GM18907 (cell line): ENCODE results near the gene LTA.
"Not testable (repeated sequence)": the region's sequence is repeated elsewhere in the genome, so short reads cannot be mapped to it uniquely, and the experiment has no call there.

Experiments used
- ATAC-seq: cut with Tn5 transposase; IDR thresholded peaks from one replicate; pipeline ENCODE4 v1.9.1; 2021; ENCODE audit warnings: mild to moderate bottlenecking, moderate library complexity; ENCODE audit not compliant: unreplicated experiment

Gene LTA

DNA sequence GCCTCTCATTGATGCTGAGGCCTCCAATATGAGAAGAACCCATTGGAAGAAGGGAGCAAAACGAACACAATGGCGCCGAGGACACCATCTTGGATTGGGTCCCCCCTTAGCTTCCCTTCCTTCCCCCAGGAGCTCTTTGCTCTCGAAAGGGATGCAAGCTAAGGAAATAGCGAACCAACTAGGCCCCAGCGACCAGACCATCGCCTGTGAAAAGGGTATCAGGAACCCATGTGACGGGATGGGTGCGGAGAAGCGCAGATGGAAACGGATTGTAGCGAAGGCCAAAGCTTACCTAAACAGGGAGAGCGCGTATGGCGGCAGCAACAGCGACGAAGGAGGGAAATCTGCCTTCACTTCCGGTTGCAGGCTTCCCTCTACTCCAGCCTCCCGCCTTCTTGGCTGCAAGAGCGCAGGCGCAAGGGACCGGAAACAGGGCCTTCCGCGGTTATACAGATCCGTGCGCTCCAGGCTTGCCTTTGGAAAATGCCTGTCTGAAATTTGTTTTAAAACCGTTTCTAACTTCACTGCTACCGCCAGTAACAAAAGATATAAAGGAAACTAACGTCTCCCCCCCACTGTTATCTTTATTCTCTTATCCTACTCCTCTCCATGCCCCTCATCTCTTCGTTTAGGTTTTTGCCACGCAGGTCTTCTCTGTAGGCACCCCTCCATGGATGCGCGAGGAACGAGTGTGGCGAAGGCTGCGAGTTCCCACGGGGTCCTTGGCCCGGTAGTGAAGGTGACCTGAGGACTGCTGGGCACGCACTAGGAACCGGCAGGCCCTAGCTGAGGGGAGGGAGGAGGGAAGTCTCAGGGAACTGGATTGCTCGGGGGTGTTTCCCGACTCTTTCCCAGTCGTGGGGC, 30.2 kb upstream of the LTA start, which contains the start of gene DDX39B:
Gene DDX39B, minus strand, starts transcription at position 346 of the 864 bp plus-strand sequence. CDS start 1,471 bp downstream, outside the sequence.
- ATAC-seq: peak; percentile 73

DNA sequence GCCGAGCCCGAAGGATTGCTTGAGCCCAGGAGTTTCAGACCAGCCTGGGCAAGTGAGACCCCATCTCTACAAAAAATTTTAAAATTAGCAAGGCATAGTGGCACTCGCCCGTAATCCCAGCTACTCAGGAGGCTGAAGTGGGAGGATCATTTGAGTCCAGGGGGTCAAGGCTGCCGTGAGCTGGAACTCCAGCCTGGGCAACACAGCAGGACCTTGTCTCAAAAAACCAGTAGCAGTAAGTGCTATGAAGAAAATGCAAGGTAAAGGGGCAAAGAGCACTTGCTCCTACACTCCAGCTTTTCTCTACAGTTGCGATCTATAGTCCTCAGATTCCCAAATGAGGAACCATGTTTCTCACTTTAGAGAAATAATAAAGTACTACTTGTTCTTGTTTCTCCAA, 28.4 kb upstream of the LTA start:
- no peak for ATAC-seq

DNA sequence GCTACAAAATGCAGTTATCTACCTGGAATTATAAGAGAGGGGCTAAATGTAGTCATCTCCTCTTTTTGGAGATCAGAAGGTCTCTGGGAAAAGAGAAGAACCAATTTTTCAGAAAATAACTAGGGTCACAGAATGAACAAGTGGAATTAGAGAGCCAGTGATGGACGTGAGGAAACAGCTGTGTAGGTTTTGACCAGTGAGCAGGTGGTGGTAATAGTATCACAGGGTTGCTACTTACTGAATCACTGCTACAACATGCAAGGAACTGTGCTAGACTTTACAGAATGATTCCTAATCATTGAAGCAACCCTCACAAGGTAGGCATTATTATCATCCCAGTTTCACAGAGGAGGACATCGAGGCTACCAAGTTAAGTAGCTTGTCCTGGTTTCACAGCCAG, 27.4 kb upstream of the LTA start:
- ATAC-seq: no peak

DNA sequence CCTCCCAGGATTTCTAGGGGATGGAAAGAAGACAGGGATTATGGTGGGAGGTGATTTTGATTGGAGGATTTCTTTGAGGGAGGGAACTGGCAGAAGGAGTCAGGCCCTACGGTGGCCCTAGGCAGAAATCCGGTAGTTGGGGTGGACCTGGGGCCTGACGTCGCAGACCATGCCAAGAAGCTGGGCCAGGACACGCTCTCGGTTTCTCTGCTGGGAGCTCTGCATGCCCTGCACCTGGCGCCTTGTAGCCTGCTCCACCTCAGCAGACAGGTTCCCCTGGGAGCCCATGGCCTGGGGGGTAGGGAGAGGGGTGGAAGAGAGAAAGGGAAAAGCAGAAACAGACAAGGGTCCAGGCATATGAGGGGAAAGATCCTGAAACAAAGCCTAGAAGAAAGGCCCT, 26.8 kb upstream of the LTA start:
- no peak for ATAC-seq

DNA sequence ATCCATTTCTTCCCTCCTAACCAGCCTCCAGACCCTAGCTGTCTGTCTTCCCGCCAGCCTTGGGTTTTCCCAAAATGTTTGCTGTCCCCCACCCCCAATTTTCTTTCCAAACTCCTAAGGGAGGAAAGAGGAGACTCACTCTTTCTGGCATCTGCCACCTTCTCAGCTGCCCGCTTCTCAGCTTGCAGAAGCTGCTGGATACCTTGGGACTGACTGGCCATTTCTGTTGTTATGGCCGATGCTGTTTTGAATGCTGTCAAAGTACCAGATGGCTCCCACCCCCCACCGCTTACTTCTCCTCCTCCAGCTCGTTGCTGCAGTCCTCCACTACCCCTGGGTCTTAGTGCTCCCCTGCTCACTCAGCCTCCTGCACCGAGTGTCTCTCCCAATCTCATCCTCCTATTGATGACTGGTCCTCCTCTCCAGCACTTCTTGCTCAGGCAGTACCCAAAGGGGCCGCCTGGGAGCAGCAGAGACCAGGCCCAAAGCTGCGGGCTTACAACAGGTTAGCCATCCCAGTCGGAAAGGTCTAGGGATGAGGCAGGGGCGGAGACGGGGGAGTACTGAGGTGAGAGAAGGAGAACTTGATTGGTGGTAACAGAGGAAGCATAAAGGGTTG, 25.6 kb upstream of the LTA start, which contains the start of gene ATP6V1G2:
Gene ATP6V1G2, minus strand, starts transcription at position 270 of the 619 bp plus-strand sequence. Its CDS starts 49 bp downstream, at position 221.
- peak; percentile 51 for ATAC-seq

DNA sequence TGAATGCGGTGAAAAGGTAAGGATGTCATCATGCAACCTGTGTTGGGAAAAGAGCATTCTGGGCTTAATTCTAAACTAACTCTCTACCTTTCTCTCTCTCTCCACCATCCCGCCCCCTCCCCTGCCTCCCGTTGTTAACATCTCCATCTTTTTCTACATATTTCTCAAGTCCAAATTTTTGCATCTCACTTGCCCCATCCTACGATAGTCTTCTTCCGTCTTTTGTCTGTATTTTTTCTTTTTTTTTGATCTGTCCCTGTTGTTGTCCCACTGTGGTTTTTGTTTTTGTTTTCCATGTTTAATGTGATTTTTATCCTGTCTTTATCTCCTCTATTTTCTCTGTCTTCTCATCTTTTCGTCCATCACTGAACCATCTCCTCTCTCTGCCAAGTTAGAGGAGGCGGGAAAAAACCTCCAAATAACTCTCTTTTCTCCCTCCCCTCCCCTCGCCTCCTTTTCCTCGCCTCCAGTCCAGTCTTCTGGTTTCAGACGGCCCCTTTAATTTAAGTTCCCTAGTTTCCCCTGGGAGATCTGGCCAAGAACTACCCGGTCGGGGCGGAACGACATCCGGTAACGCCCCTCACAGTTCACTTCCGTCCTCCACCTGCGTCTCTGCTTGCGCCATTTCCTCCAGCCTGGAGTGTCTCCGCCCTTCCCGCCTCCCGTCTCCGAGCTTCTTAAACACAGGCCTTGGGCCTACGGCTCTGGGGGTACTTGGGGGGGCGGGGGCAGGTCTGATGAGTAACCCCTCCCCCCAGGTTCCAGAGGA, 24.9 kb upstream of the LTA start, which contains the start of gene NFKBIL1:
Gene NFKBIL1, plus strand, starts transcription at position 651 of the 769 bp plus-strand sequence. Its CDS starts 87 bp downstream, at position 738.
- peak; percentile 63 for ATAC-seq

DNA sequence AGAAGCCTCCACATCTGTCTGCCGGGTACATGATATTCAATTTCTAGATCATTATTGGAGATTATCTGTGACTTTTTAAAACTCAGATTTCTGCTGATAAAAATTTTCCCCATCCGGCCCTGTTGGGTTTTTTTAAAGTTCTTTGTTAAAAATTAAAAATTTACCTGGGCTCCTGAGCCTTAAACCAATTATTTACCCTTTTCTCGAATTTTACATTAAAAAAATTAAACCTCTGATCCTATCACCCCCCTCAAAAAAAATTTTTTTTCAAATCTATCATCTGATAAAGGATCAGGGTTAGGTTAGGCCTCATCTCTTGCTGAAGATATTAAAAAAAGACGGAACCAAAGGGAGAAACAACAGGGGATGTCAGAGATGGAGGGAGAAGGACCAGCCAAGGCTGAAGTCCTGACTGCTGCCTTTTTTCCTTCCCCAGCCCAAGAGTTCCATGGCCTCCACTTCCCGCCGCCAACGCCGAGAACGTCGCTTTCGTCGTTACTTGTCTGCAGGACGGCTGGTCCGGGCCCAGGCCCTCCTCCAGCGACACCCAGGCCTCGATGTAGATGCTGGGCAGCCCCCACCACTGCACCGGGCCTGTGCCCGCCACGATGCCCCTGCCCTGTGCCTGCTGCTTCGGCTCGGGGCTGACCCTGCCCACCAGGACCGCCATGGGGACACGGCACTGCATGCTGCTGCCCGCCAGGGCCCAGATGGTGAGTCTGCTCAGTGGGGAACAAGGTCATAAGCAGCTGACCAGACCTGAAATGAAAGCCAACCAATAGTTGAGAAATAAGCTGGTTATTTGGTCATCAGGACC, 24.2 kb upstream of the LTA start:
- ATAC-seq: no peak

DNA sequence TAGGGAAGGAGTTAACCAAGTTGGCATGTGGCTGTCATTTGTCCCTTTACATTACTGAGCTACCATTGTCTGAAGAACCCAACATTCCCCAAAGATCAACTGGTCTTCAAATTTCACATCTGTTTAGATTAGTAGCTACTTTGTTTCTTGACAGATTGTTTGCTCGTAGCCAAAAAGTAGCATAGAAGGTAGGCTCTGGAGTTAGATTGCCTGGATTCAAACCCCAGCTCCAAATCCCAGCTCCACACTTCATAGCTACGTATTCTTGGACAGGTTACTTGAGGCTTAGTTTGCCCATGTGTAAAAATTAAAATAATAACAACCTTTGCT, 23.6 kb upstream of the LTA start:
- ATAC-seq: no peak

DNA sequence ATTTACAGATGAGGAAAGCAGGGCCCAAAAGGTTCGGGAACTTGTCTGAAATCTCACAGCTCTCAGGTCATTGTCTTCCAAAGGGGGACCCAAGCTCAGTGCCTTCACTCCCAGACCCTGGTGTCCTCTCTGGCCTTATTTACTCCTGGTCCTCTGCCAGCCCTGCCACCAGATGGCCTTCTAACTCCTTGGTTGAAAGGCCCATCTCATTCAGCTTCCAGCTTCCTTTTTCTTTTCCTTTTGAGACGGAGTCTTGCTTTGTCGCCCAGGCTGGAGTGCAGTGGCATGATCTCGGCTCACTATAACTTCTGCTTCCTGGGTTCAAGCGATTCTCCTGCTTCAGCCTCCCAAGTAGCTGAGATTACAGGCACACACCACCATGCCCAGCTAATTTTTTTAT, 20.7 kb upstream of the LTA start:
- not testable (repeated sequence) for ATAC-seq

DNA sequence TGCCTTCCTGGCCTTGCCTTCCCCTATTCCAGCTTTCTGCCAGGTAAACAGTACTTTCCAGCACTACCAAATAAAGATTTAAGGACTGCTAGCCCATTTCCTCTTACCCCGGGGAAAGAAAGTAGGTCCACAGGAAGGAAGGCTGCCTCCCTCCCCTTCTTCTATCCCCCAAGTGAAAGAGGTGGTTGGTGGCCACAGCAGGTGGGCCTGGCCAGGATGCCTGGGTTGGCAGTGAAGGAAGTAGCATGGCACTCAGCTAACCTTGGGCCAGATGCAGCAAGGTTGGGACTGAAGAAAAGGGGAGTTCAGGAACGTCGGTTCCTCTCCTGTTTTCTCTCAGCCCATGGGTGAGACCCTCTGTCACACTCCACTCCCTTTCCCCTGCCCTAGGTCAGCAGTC, 15.8 kb upstream of the LTA start:
- ATAC-seq: no peak

DNA sequence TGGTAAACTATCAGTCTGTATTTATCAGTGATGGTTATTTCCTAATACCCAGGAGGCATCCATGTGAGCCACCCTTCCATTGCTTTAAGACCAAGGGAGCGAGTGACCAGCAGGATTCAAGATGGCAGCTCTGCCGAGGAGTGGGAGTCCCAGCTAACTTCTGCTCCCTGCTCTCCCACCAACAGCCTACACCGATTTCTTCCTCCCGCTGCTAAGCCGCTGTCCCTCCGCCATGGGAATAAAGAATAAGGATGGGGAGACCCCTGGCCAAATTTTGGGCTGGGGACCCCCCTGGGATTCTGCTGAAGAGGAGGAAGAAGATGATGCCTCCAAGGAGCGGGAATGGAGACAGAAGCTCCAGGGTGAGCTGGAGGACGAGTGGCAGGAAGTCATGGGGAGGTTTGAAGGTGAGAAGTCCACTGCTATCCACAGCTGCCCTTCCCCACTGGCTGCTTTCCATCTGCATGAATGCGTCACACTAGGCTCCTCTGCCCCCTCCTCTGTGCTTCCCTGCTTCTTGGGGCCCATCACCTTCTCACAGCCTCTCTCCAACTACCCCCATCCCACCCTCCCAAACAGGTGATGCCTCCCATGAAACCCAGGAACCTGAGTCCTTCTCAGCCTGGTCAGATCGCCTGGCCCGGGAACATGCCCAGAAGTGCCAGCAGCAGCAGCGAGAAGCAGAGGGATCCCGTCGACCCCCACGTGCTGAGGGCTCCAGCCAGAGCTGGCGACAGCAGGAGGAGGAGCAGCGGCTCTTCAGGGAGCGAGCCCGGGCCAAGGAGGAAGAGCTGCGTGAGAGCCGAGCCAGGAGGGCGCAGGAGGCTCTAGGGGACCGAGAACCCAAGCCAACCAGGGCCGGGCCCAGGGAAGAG, 14.4 kb upstream of the LTA start:
- ATAC-seq: no peak

DNA sequence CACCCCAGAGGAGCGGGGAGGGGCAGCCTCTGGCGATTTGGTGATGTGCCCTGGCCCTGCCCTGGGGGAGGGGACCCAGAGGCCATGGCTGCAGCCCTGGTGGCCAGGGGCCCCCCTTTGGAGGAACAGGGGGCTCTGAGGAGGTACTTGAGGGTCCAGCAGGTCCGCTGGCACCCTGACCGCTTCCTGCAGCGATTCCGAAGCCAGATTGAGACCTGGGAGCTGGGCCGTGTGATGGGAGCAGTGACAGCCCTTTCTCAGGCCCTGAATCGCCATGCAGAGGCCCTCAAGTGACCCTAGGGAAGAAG, 13.8 kb upstream of the LTA start:
- no peak for ATAC-seq

DNA sequence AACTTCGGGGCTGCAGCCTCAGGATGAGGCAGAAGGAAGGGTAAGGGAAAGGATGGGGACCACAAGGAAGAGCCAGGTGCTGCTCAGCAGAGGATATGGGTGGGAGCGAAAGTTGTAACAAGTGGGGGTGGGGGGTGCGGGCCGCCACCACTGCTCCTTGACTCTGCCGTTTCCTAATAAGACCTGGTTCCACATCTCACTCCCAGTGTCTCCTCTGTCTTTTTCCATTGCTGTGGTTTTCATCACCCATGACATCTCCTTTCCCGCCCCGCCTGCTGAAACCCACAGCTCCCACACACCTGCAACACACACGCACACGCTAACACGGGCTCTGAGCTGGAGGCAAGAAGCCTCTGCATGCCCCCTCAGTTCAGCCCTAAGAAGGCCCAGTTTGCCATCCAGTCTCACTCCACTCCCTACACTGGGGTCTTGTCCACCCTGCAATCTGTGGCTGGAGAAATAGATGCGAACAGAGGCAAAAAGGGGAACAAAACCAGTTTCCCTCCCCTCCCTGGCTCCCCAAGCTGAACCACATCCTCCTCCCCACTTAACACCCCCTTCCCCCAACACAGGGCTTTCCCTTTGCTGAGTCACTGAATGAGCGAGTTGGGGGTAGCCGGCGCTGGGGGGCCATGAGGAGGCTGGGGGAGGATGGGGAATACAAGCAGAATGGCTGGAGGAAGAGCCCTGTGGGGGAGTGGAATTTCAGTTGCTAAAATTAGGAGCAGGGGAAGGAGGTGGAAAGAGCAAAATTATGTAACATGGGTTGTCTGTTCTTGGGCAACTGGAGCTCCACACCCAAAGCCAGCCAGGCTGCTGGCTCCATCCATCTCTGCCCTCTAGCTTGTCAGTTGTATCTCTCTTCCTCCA, 13.2 kb upstream of the LTA start:
- ATAC-seq: peak; percentile 18

DNA sequence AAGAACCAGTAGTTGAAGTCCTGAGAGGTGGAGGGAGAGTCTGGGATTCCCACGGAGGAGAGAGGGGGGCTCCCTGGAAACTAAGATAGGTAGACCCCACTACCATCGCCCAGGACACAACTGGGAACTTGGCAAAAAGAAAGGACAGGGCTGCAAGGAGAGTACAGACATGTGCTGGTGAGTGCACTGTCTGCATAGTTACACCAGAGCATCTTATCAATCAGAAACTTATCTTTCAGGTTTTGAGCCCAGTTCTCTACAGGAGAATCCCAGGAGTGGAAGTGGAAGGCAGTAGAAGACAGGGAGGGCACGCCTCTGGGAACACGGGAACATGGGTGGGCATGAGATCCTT, 12.5 kb upstream of the LTA start:
- ATAC-seq: peak; percentile 1

DNA sequence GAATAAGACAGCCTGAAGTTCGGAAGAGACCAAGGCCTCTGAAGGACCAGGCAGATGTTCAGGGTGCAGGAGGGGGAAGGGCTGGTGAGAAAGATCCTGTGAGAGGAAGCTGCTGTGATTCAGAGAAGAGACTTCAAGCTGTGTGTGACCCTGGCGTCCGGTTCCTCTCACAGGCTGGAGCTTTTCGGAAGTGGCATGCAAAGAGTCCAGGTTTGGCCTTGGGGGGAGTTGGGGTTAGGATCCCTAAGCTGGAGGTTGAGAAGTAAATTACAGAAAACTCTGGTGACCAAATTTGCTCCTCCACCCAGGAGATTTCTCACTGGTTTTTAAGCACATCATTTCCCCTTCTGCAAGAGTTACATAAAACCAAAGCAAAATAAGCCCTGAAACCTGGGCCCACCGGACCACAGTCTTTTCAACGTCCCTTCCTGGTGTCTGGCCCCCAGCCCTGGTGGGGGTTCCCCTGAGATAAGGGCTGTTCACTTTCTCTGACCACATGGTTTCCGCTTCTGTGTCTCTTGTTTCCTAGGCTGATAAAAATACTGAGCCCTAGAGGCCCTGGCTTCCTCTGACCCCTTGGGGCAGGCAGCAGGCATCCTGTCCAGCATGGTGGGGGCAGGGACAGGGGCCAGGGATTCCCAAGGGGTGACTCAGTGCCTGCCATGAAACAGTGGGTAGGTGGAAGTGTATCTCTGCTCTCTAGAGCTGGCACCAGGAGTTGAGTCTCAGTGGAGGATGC, 12.0 kb upstream of the LTA start:
- peak; percentile 60 for ATAC-seq

DNA sequence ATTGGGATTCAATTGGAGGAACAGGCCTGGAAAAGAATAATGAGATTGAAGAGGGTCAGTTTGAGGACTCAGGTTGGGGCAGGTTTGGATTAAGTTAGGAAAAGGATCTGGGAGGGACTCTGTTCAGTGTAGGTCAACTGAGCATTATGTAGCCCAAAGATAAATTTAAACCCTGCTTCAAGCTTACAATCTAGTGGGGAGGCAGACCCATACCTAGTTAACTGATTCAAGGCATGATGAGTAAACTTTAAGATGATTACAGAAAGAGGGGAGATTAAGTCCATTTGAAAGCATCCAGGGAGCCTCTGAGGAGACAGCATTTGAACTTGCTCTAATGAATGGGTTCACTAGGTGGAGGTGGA, 11.4 kb upstream of the LTA start:
- no peak for ATAC-seq

DNA sequence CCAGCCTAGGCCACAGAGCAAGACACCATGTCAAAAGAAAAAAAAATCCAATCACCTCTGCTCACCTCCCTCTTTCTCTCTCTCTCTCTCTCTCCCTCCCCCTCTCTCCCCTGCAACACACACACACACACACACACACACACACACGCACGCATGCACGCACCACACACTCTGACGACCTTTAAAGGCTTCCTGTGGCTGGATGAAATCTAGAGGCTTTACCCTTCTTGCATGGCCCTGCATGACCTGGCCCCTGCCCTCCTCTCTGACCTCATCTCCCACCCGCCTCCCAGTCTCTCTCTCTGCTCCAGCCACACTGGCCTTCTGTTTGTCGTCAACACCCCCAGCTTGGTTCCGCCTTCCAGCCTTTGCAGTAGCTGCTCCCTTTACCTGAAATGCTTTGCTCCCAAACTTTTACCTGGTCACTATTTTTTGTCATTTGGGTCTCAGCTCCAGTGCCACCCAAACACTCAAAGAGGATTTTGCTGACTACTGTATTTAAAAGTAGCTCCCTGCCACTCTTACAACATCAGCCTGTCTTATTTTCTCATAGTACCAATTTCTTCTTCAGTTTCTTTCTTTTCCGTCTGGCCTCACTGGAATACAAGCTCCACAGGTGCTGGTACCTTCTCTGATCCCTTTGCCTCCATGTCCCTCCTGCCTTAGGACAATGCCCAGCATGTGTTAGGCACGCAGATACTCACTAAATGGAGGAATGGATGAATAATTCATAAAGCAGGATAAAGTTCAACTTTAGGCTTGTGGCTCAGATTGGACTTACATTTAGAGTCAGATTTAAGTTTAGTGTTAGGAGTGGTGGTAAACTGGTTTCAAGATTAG, 4.3 kb upstream of the LTA start:
- no peak for ATAC-seq
